ENCODE data around the gene MPPED1. TPM values are rescaled to one million over a fixed set of nuclear protein-coding genes. Genes with fewer than 3 reads are reported as not detected.
A peak's percentile ranks its signal among the peaks of the same experiment; 100 is the strongest.

The MPPED1 gene
- total RNA-seq, 1 donor from 2014 or later = not detected

DNA sequence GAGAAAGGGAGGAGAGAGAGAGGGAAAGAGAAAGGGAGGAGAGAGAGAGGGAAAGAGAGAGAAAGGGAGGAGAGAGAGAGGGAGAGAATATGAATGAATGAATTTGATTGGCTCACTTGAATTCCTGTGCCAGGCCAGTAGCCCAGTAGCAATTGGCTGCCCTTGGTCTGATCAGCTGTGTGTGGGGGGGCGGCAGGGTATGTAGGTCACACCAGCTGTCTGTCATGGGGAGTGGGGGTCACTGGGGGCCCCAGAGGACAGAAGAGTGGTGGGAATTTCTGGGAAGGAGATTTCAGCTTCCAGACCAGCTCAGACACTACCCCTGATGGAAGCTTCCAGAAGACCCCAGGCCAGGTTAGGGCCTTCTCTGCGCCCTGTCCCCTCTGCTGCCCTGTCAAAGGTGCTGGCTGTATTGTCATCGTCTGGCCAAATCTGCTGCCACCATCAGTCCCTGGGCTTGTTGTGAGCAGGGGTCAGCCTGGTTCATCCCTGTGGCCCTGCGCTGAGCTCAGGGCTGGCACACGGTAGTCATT is 21.1 kb downstream of the MPPED1 start:
- TF ChIP-seq, protein P1, sequence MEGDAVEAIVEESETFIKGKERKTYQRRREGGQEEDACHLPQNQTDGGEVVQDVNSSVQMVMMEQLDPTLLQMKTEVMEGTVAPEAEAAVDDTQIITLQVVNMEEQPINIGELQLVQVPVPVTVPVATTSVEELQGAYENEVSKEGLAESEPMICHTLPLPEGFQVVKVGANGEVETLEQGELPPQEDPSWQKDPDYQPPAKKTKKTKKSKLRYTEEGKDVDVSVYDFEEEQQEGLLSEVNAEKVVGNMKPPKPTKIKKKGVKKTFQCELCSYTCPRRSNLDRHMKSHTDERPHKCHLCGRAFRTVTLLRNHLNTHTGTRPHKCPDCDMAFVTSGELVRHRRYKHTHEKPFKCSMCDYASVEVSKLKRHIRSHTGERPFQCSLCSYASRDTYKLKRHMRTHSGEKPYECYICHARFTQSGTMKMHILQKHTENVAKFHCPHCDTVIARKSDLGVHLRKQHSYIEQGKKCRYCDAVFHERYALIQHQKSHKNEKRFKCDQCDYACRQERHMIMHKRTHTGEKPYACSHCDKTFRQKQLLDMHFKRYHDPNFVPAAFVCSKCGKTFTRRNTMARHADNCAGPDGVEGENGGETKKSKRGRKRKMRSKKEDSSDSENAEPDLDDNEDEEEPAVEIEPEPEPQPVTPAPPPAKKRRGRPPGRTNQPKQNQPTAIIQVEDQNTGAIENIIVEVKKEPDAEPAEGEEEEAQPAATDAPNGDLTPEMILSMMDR (IDR thresholded peaks at IDR 0.05) = no peak
- Mint-ChIP-seq H3K36me3 (ENCODE audit: low read depth) (no peaks in the 10 kb centered on the region), H3K9me3 (ENCODE audit: low read depth) (no peaks in the 10 kb centered on the region), H3K4me3 (ENCODE audit: unreplicated experiment) (no peak overlapping the region), H3K4me1 (ENCODE audit: low read depth) (no peaks in the 10 kb centered on the region), H3K27me3 (ENCODE audit: low read depth) (peaks cover 62% of the 10 kb centered on the region), H3K27ac (ENCODE audit: unreplicated experiment) (no peak overlapping the region)
- DNase-seq (ENCODE audit: low spot score) = peak; percentile 53

DNA sequence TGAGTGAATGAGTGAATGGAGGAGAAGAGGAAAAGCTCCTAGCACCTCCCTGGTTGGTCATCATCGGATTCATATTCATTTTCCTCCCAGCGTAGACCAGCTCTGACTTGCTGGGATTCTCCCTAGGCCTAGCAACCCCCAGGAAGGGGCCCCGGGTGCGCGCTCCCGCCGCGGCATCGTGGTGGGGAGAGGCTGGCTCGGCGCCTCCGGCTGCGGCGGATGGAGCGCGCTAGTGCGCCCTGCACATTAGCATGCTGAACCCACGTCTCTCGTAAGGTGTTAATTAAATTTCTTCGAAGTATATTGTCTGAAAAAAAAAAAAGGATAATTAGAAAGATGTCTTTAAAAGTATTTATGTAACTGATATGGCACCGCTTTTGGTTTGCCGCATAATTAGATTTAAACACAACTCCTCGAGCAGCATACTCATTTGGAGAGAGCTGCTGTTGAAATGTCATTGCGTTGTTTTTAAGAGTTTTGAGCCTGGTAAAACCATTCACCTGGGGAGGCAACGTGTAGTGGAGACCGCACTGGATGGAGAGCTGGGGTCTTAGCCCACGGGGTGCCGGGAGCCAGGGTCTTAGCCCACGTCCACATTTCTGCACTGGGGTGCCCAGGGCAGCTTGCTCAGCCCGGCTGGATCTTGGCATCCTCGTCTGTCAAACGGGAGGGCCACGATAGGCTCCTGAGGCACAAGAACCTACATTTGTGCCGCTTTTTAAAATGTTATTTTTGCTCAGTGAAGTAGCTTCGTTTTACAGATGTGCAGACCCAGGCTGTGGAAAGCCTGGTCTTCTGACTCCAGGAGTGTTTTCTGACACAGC is 21.8 kb downstream of the MPPED1 start:
- TF ChIP-seq, protein P1 (IDR thresholded peaks at IDR 0.05) = no peak
- H3K36me3 Mint-ChIP-seq (ENCODE audit: low read depth) = no peaks in the 10 kb centered on the region
- no peak overlapping the region for H3K4me3 Mint-ChIP-seq (ENCODE audit: unreplicated experiment)
- no peaks in the 10 kb centered on the region for H3K4me1 Mint-ChIP-seq (ENCODE audit: low read depth)
- H3K9me3 Mint-ChIP-seq (ENCODE audit: low read depth) = no peaks in the 10 kb centered on the region
- DNase-seq (ENCODE audit: low spot score) = peak; percentile 59
- no peak overlapping the region for H3K27ac Mint-ChIP-seq (ENCODE audit: unreplicated experiment)
- H3K27me3 Mint-ChIP-seq (ENCODE audit: low read depth) = peaks cover 66% of the 10 kb centered on the region

DNA sequence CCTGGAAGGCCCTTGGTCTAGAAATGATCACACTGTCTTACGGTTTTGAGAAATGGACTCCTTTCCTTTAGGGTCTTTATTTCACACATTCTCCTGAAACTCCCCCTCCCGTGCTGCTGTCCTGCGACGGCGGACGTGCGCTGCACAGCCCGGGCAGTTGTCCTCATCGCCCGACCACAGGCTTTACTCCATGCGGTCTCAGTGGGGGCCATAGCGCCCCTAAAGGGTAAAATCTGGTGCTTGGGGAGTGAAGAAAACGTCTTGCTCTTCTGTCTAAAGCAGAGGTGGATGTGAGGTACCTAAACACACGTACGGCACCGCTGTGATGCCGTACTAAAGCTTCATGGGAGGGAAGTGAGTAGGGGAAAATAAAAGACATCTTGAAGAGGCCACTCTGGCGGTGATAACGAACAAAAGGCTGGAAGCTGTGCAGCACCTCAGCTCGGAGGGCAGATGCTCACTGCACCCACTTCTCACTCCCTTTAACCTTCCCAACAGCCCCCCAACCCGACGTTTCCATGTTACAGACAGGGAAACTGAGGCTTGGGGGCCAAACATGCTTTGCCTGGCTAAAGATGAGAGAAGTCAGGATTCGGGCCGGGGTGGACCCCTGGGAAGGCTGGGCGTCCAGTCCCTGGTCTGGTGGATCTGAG is 22.6 kb downstream of the MPPED1 start:
- TF ChIP-seq, protein P1 (IDR thresholded peaks at IDR 0.05) = no peak
- peak; percentile 44 for DNase-seq (ENCODE audit: low spot score)
- no peaks in the 10 kb centered on the region for H3K9me3 Mint-ChIP-seq (ENCODE audit: low read depth)
- peaks cover 63% of the 10 kb centered on the region for H3K27me3 Mint-ChIP-seq (ENCODE audit: low read depth)
- no peak overlapping the region for H3K4me3 Mint-ChIP-seq (ENCODE audit: unreplicated experiment)
- no peaks in the 10 kb centered on the region for H3K36me3 Mint-ChIP-seq (ENCODE audit: low read depth)
- no peaks in the 10 kb centered on the region for H3K4me1 Mint-ChIP-seq (ENCODE audit: low read depth)
- H3K27ac Mint-ChIP-seq (ENCODE audit: unreplicated experiment) = no peak overlapping the region

DNA sequence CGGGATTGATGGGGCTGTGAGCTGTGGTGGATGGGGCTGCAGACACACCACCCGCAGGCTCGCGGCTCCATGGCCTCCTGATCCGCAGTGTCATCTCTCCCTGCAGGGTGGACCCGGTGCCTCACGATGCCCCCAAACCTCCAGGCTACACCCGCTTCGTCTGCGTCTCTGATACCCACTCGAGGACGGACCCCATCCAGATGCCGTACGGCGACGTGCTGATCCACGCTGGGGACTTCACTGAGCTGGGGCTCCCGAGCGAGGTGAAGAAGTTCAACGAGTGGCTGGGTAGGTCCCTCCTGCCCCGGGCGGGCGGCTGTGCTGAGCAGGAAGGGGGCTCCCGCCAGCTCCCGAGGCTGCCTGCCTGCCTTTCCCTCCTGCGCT is 23.1 kb downstream of the MPPED1 start:
- H3K36me3 Mint-ChIP-seq (ENCODE audit: low read depth) = no peaks in the 10 kb centered on the region
- H3K4me1 Mint-ChIP-seq (ENCODE audit: low read depth) = no peaks in the 10 kb centered on the region
- H3K4me3 Mint-ChIP-seq (ENCODE audit: unreplicated experiment) = no peak overlapping the region
- TF ChIP-seq, protein P1 (IDR thresholded peaks at IDR 0.05) = no peak
- peaks cover 63% of the 10 kb centered on the region for H3K27me3 Mint-ChIP-seq (ENCODE audit: low read depth)
- no peaks in the 10 kb centered on the region for H3K9me3 Mint-ChIP-seq (ENCODE audit: low read depth)
- DNase-seq (ENCODE audit: low spot score) = peak; percentile 89
- no peak overlapping the region for H3K27ac Mint-ChIP-seq (ENCODE audit: unreplicated experiment)

Data from chondrocyte (in vitro differentiated cells).